ENCODE data around the gene SLC25A17. TPM values are rescaled to one million over a fixed set of nuclear protein-coding genes. Genes with fewer than 3 reads are reported as not detected.
A peak's percentile ranks its signal among the peaks of the same experiment; 100 is the strongest.
"Not testable (repeated sequence)": the region's sequence is repeated elsewhere in the genome, so short reads cannot be mapped to it uniquely, and the experiment has no call there.

The SLC25A17 gene
- total RNA-seq, 4 donors from 2014 or later = 5.7 to 17.0 (median 12.2) TPM

GRCh38 chr22:40853961-40854360 lies 34.8 kb upstream of the SLC25A17 start:
- no peak for ATAC-seq
- peak overlapping the region in 2 of 4 donors; percentile 92 to 97 for H3K27ac ChIP-seq
- no peaks in the 10 kb centered on the region for H3K27me3 ChIP-seq
- no peaks in the 10 kb centered on the region for H3K9me3 ChIP-seq
- no peak for TF ChIP-seq POLR2AphosphoS5 (IDR thresholded peaks at IDR 0.05)
- peaks cover 0 to 17% of the 10 kb centered on the region in 2 donors for H3K36me3 ChIP-seq
- WGBS, 2 donors (ENCODE audit: low coverage in 1 of 2) = 26 to 31% methylated on average over 3 of the region's 3 CpGs
- H3K4me3 ChIP-seq = peak overlapping the region in 1 of 2 donors; percentile 73
- peaks cover 16 to 76% (median 32%) of the 10 kb centered on the region in 3 donors for H3K4me1 ChIP-seq

DNA sequence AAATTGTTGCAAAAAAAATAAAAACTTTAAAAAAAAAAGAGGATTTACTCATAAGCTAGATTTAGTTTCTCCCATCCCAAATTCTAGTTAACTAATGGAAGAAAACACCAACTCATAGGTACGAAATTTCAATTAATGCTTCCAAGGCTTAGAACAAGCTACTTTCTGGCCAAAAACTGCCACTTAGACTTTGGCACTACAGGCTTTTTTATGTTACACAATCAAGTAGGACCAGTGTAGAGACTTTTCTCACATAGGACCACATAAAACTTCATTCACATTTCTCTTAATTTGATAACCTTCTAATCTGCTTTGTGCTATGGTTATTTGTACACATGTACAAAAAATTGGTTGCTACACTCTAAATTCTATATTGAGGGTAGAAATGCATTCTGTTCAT lies 34.2 kb upstream of the SLC25A17 start:
- H3K27ac ChIP-seq = peak overlapping the region in 1 of 4 donors; percentile 92
- TF ChIP-seq POLR2AphosphoS5 (IDR thresholded peaks at IDR 0.05) (no peak), POLR2A (IDR thresholded peaks at IDR 0.05) (no peak), CTCF (IDR thresholded peaks at IDR 0.05) (no peak), EP300 (IDR thresholded peaks at IDR 0.05) (no peak)
- 17 to 28% methylated on average over 1 of the region's 1 CpG for WGBS, 2 donors (ENCODE audit: low coverage in 1 of 2)
- H3K36me3 ChIP-seq = peaks cover 0 to 23% of the 10 kb centered on the region in 2 donors
- no peaks in the 10 kb centered on the region for H3K27me3 ChIP-seq
- peaks cover 16 to 70% (median 32%) of the 10 kb centered on the region in 3 donors for H3K4me1 ChIP-seq
- peak overlapping the region in 1 of 2 donors; percentile 73 for H3K4me3 ChIP-seq
- ATAC-seq = no peak
- no peaks in the 10 kb centered on the region for H3K9me3 ChIP-seq

- Histone ChIP-seq H3K36me3 (peaks cover 4 to 83% of the 10 kb centered on the region in 2 donors), H3K4me1 (peaks cover 0 to 35% (median 5%) of the 10 kb centered on the region in 3 donors)
- not testable (repeated sequence) for ATAC-seq, H3K27ac ChIP-seq, H3K27me3 ChIP-seq, H3K9me3 ChIP-seq, H3K4me3 ChIP-seq
- WGBS, 2 donors (ENCODE audit: low coverage in 1 of 2) = 82 to 94% methylated on average over 9 to 11 of the region's 11 CpGs
These were observed 26.7 kb upstream of the SLC25A17 start for GRCh38 chr22:40845816-40846215.

- Histone ChIP-seq H3K4me1 (peaks cover 0 to 27% (median 5%) of the 10 kb centered on the region in 3 donors), H3K9me3 (no peaks in the 10 kb centered on the region), H3K27ac (no peak overlapping the region), H3K36me3 (peaks cover 4 to 84% of the 10 kb centered on the region in 2 donors), H3K27me3 (no peaks in the 10 kb centered on the region), H3K4me3 (no peak overlapping the region)
- no peak for ATAC-seq
- WGBS, 2 donors (ENCODE audit: low coverage in 1 of 2) = 85 to 89% methylated on average over 3 of the region's 3 CpGs
- TF ChIP-seq POLR2A (IDR thresholded peaks at IDR 0.05) = no peak
- TF ChIP-seq CTCF (IDR thresholded peaks at IDR 0.05) = no peak
- TF ChIP-seq POLR2AphosphoS5 (IDR thresholded peaks at IDR 0.05) = no peak
- no peak for TF ChIP-seq EP300 (IDR thresholded peaks at IDR 0.05)
These were observed 25.8 kb upstream of the SLC25A17 start for GRCh38 chr22:40844951-40845350.

- Histone ChIP-seq H3K4me3 (no peak overlapping the region), H3K27ac (no peak overlapping the region), H3K9me3 (no peaks in the 10 kb centered on the region), H3K27me3 (no peaks in the 10 kb centered on the region), H3K36me3 (peaks cover 11 to 86% of the 10 kb centered on the region in 2 donors), H3K4me1 (peaks cover 0 to 20% (median 5%) of the 10 kb centered on the region in 3 donors)
- ATAC-seq = no peak
- no peak for TF ChIP-seq POLR2AphosphoS5 (IDR thresholded peaks at IDR 0.05)
- no peak for TF ChIP-seq POLR2A (IDR thresholded peaks at IDR 0.05)
- TF ChIP-seq EP300 (IDR thresholded peaks at IDR 0.05) = no peak
- TF ChIP-seq CTCF (IDR thresholded peaks at IDR 0.05) = no peak
- WGBS, 2 donors (ENCODE audit: low coverage in 1 of 2) = 82 to 100% methylated on average over 1 to 2 of the region's 3 CpGs
These were observed 19.3 kb upstream of the SLC25A17 start for GRCh38 chr22:40838486-40838885.

- no peaks in the 10 kb centered on the region for H3K27me3 ChIP-seq
- no peaks in the 10 kb centered on the region for H3K9me3 ChIP-seq
- no peaks in the 10 kb centered on the region for H3K4me1 ChIP-seq
- TF ChIP-seq EP300 (IDR thresholded peaks at IDR 0.05) = no peak
- ATAC-seq = no peak
- H3K4me3 ChIP-seq = no peak overlapping the region
- peaks cover 10 to 100% of the 10 kb centered on the region in 2 donors for H3K36me3 ChIP-seq
- no peak overlapping the region for H3K27ac ChIP-seq
- 90 to 100% methylated on average over 2 to 3 of the region's 3 CpGs for WGBS, 2 donors (ENCODE audit: low coverage in 1 of 2)
These were observed 15.5 kb upstream of the SLC25A17 start for GRCh38 chr22:40834619-40835018.
